GM23338 (cell line): ENCODE measurements around the gene ZIC2. TPM values are rescaled to one million over a fixed set of nuclear protein-coding genes. Genes with fewer than 3 reads are reported as not detected.

Experiments
- ATAC-seq: fragments of 200-7000 bp; cut with Tn5 transposase; 3 replicates; pipeline ENCODE4 v1.9.1; 2020
- DNase-seq: peaks from one replicate; pipeline ENCODE4 v3.0.0-alpha.2; 2015; ENCODE audit warnings: low spot score
- H2AFZ ChIP-seq: fragments of 200-600 bp; sonication (generic); 2 replicates; pipeline ENCODE4 v1.8.0; 2016; ENCODE audit warnings: antibody characterized with exemption, mild to moderate bottlenecking, moderate library complexity
- H3F3A ChIP-seq: fragments of 200-600 bp; sonication (generic); replicated peaks from 2 replicates; pipeline ENCODE4 v1.8.0; 2017; ENCODE audit warnings: antibody characterized with exemption, mixed run types, low read depth
- H3K27ac ChIP-seq: fragments of 200-600 bp; sonication (generic); 2 replicates; pipeline ENCODE4 v1.6.1; 2016; ENCODE audit warnings: low read depth
- H3K27me3 ChIP-seq: fragments of 200-600 bp; sonication (generic); 2 replicates; pipeline ENCODE4 v1.8.0; 2016; ENCODE audit warnings: mild to moderate bottlenecking, mixed run types, moderate library complexity; ENCODE audit not compliant: insufficient read depth
- H3K36me3 ChIP-seq: fragments of 200-600 bp; sonication (generic); 2 replicates; pipeline ENCODE4 v1.8.0; 2016; ENCODE audit warnings: mild to moderate bottlenecking; ENCODE audit not compliant: insufficient read depth
- H3K4me1 ChIP-seq: fragments of 200-600 bp; sonication (generic); 2 replicates; pipeline ENCODE4 v1.8.0; 2016; ENCODE audit warnings: mild to moderate bottlenecking, moderate library complexity; ENCODE audit not compliant: insufficient read depth
- H3K4me2 ChIP-seq: fragments of 200-600 bp; sonication (generic); 2 replicates; pipeline ENCODE4 v1.7.1; 2017; ENCODE audit warnings: mixed run types
- H3K4me3 ChIP-seq: fragments of 200-600 bp; sonication (generic); 2 replicates; pipeline ENCODE4 v1.6.1; 2016; ENCODE audit warnings: mixed run types
- H3K79me2 ChIP-seq: fragments of 200-600 bp; sonication (generic); replicated peaks from 2 replicates; pipeline ENCODE4 v1.8.0; 2017; ENCODE audit warnings: mild to moderate bottlenecking; ENCODE audit not compliant: insufficient read depth
- H3K9me2 ChIP-seq: fragments of 200-600 bp; sonication (generic); 2 replicates; pipeline ENCODE4 v1.8.0; 2017; ENCODE audit not compliant: insufficient read depth
- H4K20me1 ChIP-seq: fragments of 200-600 bp; sonication (generic); replicated peaks from 2 replicates; pipeline ENCODE4 v1.8.0; 2017; ENCODE audit warnings: mild to moderate bottlenecking; ENCODE audit not compliant: insufficient read depth
- H3K27ac Mint-ChIP-seq: 2 replicates; pipeline ENCODE4 v1.8.0; 2020; ENCODE audit warnings: inconsistent platforms, mild to moderate bottlenecking, moderate library complexity, mixed read lengths
- H3K27me3 Mint-ChIP-seq: 3 replicates; pipeline ENCODE4 v1.8.0; 2022; ENCODE audit warnings: low read depth, mild to moderate bottlenecking, moderate library complexity, mixed read lengths, inconsistent platforms; ENCODE audit not compliant: insufficient read depth, poor library complexity
- H3K36me3 Mint-ChIP-seq: 3 replicates; pipeline ENCODE4 v1.8.0; 2021; ENCODE audit warnings: low read depth, mild to moderate bottlenecking, inconsistent platforms, moderate library complexity, mixed read lengths
- H3K4me1 Mint-ChIP-seq: 3 replicates; pipeline ENCODE4 v1.8.0; 2020; ENCODE audit warnings: mild to moderate bottlenecking, inconsistent platforms, mixed read lengths
- H3K4me3 Mint-ChIP-seq: 3 replicates; pipeline ENCODE4 v1.8.0; 2021; ENCODE audit warnings: moderate library complexity, mild to moderate bottlenecking, inconsistent platforms, mixed read lengths
- H3K9me3 Mint-ChIP-seq: 3 replicates; pipeline ENCODE4 v1.8.0; 2020; ENCODE audit warnings: moderate library complexity, mild to moderate bottlenecking, inconsistent platforms, mixed read lengths
- CREB1 ChIP-seq: fragments of 250-450 bp; sonication (Bioruptor Pico); IDR thresholded peaks from 2 replicates; pipeline ENCODE4 v1.5.0; 2020; ENCODE audit warnings: low read depth, mild to moderate bottlenecking, moderate library complexity
- EZH2 ChIP-seq: fragments of 200-600 bp; sonication (generic); IDR thresholded peaks from one replicate; pipeline ENCODE4 v1.8.0; 2017; ENCODE audit warnings: antibody characterized with exemption, mild to moderate bottlenecking, low read depth; ENCODE audit not compliant: unreplicated experiment
- EZH2phosphoT487 ChIP-seq: fragments of 200-600 bp; sonication (generic); IDR thresholded peaks from one replicate; pipeline ENCODE4 v1.8.1; 2018; ENCODE audit warnings: antibody characterized with exemption; ENCODE audit not compliant: unreplicated experiment
- JUNB ChIP-seq: IDR thresholded peaks from one replicate; pipeline ENCODE4 v1.6.1; 2016; ENCODE audit warnings: antibody characterized with exemption; ENCODE audit not compliant: unreplicated experiment
- NANOG ChIP-seq: IDR thresholded peaks from 2 replicates; pipeline ENCODE4 v1.6.1; 2016; ENCODE audit warnings: antibody characterized with exemption, borderline replicate concordance
- POLR2AphosphoS5 ChIP-seq: IDR thresholded peaks from 2 replicates; pipeline ENCODE4 v1.6.1; 2016; ENCODE audit warnings: antibody characterized with exemption, low read depth
- STAT1 ChIP-seq: IDR thresholded peaks from one replicate; pipeline ENCODE4 v1.6.1; 2016; ENCODE audit warnings: antibody characterized with exemption; ENCODE audit not compliant: unreplicated experiment
- polyA plus RNA-seq: library from polyadenylated mRNA; unstranded; fragments of >200 nt; fragmentation: Nextera tagmentation; extraction: Ambion mirVana; gene quantifications from 2 replicates; pipeline ENCODE4 v1.2.1, GENCODE V29; 2016
- total RNA-seq: library from RNA; depleted of rRNA; stranded (reverse); fragments of >200 nt; shearing (Covaris generic); gene quantifications from 2 replicates; pipeline ENCODE4 v1.2.3, GENCODE V29; 2014
- TF ChIP-seq, protein P1 (sequence below): IDR thresholded peaks from 2 replicates; pipeline ENCODE4 v1.6.1; 2016; ENCODE audit warnings: antibody characterized with exemption
- TF ChIP-seq, protein P2 (sequence below): IDR thresholded peaks from one replicate; pipeline ENCODE4 v1.6.1; 2018; ENCODE audit warnings: antibody characterized with exemption; ENCODE audit not compliant: unreplicated experiment

The ZIC2 gene
- total and polyA plus RNA-seq, 2 experiments from 2014 or later, result 63.2 to 87.9 TPM

DNA sequence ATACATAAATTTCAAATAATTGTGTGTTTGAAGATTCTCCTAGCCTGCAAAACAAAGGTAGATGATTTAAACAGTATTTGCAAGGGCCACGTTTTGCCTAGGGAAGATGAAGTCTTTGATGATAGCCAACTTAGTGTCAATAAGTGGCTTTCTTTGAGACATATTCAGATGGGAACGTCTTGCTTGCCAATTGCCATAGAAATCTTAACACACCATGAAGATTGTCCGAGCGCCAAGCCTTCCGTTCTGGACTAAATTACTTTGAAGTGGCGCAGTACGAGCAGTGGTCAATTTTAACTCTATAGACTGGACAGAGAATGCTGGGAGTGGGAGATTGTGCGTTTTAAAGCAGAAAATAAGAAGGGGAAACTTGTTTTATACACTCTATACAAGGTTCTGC lies 19.9 kb upstream of the ZIC2 start:
- peaks cover 17% of the 10 kb centered on the region for H3K79me2 ChIP-seq
- H3K4me1 ChIP-seq, result peaks cover 83% of the 10 kb centered on the region
- Mint-ChIP-seq H3K4me1 (peaks cover 60% of the 10 kb centered on the region), H3K27ac (no peak overlapping the region), H3K9me3 (no peaks in the 10 kb centered on the region), H3K36me3 (peaks cover 31% of the 10 kb centered on the region), H3K27me3 (peaks cover 54% of the 10 kb centered on the region), H3K4me3 (no peak overlapping the region; the same call in 2 of the 3 replicates)
- peak overlapping the region; percentile 40; the same call in 1 of the 2 replicates for H3K4me3 ChIP-seq
- peaks cover 21% of the 10 kb centered on the region for H3K36me3 ChIP-seq
- no peak overlapping the region for H3K27ac ChIP-seq
- TF ChIP-seq CREB1 (CRISPR knock-in tag) (no peak), JUNB (no peak), POLR2AphosphoS5 (no peak; the same call in 1 of the 2 replicates), NANOG (no peak), STAT1 (no peak)
- TF ChIP-seq, protein P1, sequence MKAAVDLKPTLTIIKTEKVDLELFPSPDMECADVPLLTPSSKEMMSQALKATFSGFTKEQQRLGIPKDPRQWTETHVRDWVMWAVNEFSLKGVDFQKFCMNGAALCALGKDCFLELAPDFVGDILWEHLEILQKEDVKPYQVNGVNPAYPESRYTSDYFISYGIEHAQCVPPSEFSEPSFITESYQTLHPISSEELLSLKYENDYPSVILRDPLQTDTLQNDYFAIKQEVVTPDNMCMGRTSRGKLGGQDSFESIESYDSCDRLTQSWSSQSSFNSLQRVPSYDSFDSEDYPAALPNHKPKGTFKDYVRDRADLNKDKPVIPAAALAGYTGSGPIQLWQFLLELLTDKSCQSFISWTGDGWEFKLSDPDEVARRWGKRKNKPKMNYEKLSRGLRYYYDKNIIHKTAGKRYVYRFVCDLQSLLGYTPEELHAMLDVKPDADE, result no peak
- H3K27me3 ChIP-seq, result peaks cover 79% of the 10 kb centered on the region
- H4K20me1 ChIP-seq, result peaks cover 24% of the 10 kb centered on the region
- H3F3A ChIP-seq, result peaks cover 23% of the 10 kb centered on the region
- no peaks in the 10 kb centered on the region for H3K9me2 ChIP-seq
- no peak for ATAC-seq
- DNase-seq, result no peak
- peak overlapping the region; percentile 74 for H3K4me2 ChIP-seq
- H2AFZ ChIP-seq, result no peak overlapping the region

DNA sequence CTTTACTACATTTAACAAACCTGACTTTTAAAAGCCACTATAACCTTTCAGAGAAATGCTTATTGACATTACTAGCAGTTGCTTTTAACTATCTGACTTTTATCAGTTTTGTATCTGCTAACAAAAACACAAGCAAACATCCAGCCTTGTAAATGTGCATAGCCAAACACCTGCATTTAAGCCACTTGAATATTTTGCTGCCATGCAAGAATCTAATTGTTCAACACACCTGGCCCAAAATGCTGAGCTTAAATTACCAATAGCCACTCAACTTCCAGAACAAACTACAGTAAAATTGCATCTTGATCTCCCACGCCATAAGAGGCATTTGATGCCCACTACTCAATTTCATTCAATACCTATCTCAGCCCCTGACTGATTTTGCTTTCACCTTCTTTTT lies 19.3 kb upstream of the ZIC2 start:
- Mint-ChIP-seq H3K9me3 (no peaks in the 10 kb centered on the region; the same call in 2 of the 3 replicates), H3K27me3 (peaks cover 49% of the 10 kb centered on the region), H3K4me3 (no peak overlapping the region; the same call in 2 of the 3 replicates), H3K4me1 (peaks cover 61% of the 10 kb centered on the region), H3K36me3 (peaks cover 37% of the 10 kb centered on the region), H3K27ac (no peak overlapping the region)
- TF ChIP-seq EZH2phosphoT487 (no peak), NANOG (no peak), EZH2 (no peak), POLR2AphosphoS5 (peak; percentile 30), CREB1 (CRISPR knock-in tag) (no peak)
- TF ChIP-seq, protein P2, sequence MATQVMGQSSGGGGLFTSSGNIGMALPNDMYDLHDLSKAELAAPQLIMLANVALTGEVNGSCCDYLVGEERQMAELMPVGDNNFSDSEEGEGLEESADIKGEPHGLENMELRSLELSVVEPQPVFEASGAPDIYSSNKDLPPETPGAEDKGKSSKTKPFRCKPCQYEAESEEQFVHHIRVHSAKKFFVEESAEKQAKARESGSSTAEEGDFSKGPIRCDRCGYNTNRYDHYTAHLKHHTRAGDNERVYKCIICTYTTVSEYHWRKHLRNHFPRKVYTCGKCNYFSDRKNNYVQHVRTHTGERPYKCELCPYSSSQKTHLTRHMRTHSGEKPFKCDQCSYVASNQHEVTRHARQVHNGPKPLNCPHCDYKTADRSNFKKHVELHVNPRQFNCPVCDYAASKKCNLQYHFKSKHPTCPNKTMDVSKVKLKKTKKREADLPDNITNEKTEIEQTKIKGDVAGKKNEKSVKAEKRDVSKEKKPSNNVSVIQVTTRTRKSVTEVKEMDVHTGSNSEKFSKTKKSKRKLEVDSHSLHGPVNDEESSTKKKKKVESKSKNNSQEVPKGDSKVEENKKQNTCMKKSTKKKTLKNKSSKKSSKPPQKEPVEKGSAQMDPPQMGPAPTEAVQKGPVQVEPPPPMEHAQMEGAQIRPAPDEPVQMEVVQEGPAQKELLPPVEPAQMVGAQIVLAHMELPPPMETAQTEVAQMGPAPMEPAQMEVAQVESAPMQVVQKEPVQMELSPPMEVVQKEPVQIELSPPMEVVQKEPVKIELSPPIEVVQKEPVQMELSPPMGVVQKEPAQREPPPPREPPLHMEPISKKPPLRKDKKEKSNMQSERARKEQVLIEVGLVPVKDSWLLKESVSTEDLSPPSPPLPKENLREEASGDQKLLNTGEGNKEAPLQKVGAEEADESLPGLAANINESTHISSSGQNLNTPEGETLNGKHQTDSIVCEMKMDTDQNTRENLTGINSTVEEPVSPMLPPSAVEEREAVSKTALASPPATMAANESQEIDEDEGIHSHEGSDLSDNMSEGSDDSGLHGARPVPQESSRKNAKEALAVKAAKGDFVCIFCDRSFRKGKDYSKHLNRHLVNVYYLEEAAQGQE, result no peak
- TF ChIP-seq, protein P1, result no peak
- Histone ChIP-seq H3K4me3 (peak overlapping the region; percentile 11; the same call in 1 of the 2 replicates), H3K27ac (no peak overlapping the region), H3K4me1 (peaks cover 83% of the 10 kb centered on the region), H3K9me2 (no peaks in the 10 kb centered on the region), H3K27me3 (peaks cover 79% of the 10 kb centered on the region), H3K36me3 (peaks cover 21% of the 10 kb centered on the region), H3F3A (peaks cover 23% of the 10 kb centered on the region), H3K79me2 (peaks cover 23% of the 10 kb centered on the region), H2AFZ (no peak overlapping the region), H3K4me2 (peak overlapping the region; percentile 35; the same call in 1 of the 2 replicates), H4K20me1 (peaks cover 29% of the 10 kb centered on the region)
- ATAC-seq, result no peak
- no peak for DNase-seq
